Measurements from ENCODE around the gene TAB2.

- TF ChIP-seq EZH2 (IDR thresholded peaks at IDR 0.05; ENCODE audit: borderline replicate concordance, insufficient read depth, low read depth, low read length, poor library complexity, severe bottlenecking) (no peak), CTCF (IDR thresholded peaks at IDR 0.05) (no peak)
Measured at GRCh38 chr6:149457316-149457884, 139.9 kb downstream of the TAB2 start.
